ENCODE data around the gene RSF1.

GRCh38 chr11:77851503-77851902 lies 31.0 kb upstream of the RSF1 start:
- TF ChIP-seq CTCF (IDR thresholded peaks at IDR 0.05) (no peak), POLR2A (IDR thresholded peaks at IDR 0.05) (no peak)
